HG02885 (cell line): ENCODE data around the gene MON2.
"Not testable (repeated sequence)": the region's sequence is repeated elsewhere in the genome, so short reads cannot be mapped to it uniquely, and the experiment has no call there.

Experiments used
- ATAC-seq: cut with Tn5 transposase; IDR thresholded peaks from one replicate; pipeline ENCODE4 v1.9.1; 2021; ENCODE audit warnings: mild to moderate bottlenecking; ENCODE audit not compliant: unreplicated experiment, poor library complexity

Gene MON2

DNA sequence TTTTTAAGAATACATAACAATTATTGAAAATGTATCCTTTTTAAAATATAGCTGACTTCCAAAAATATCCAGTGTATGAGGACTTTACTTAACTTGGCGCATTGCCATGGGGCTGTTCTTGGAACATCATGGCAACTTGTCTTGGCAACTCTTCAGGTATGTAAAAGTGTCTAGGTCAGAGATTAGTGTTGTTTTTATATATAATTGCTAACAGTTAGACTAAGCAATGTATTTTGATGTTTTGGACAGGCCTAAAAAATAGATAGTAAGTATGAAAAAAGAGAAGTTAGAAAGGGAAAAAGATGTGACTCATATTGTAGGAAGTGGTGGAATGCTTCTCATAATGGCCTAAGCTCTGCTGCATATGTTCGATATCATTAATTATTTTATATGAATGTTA is 70.9 kb downstream of the MON2 start:
- no peak for ATAC-seq

DNA sequence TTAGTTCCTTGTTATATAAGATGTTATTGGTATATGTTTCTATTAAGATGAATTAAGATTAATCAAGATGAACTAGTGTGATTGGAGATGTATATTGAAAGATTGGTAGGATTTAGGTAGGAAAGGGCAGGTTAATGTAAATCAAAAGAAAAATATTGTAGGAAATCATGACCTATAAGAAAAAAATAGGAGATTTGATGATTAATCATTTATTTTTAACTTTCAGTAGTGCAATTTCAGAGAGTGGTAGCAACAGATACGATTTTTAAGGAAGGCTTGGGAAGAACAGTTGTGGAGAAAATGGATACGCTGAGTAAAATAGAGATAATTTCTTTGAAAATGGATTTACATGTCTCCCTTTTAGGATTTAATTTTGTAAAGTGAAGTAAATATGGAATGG is 73.7 kb downstream of the MON2 start:
- ATAC-seq = no peak

- no peak for ATAC-seq
Measured at GRCh38 chr12:62542814-62543213, 76.2 kb downstream of the MON2 start.

- no peak for ATAC-seq
Measured at GRCh38 chr12:62543324-62543723, 76.7 kb downstream of the MON2 start.

DNA sequence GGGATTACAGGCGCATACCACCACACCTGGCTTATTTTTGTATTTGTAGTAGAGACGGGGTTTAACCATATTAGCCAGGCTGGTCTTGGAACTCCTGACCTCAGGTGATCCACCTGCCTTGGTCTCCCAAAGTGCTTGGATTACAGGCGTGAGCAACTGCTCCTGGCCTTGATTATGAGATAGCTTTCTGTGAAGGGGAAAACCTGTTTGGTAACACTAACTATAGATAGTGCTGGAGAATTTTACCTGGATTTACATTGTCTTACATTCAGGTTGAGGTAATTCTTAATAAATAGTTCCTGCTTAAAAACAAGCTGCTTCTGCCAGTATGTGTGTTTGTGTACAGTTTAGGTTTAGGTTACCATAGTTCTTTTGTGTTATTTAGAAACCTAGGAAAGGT is 77.1 kb downstream of the MON2 start:
- no peak for ATAC-seq

DNA sequence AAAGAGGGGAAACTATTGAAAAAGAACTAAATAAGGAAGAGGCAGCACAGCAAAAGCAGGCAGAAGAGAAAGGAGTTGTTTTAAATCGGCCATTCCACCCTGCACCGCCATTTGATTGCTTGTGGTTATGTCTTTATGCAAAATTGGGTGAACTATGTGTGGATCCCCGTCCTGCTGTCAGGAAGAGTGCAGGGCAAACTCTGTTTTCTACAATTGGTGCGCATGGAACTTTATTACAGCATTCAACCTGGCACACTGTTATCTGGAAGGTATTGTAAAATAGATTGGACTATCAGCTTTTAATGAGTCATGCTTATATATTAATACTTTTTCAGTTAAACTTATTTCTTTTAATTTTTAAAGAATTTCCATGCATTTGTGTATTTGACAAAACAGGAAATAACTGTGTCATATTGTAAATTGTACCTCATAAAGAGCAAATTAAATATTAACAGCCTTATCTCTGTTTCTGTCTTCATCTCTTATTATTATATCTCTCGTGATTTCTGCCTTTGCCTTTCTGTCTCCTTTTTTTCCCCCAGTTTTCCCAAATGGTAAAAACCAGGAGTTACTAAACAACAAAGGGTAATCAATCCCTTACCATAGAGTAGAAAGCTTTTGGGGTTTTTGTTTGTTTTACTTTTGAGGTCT is 86.4 kb downstream of the MON2 start:
- ATAC-seq = peak; percentile 45

DNA sequence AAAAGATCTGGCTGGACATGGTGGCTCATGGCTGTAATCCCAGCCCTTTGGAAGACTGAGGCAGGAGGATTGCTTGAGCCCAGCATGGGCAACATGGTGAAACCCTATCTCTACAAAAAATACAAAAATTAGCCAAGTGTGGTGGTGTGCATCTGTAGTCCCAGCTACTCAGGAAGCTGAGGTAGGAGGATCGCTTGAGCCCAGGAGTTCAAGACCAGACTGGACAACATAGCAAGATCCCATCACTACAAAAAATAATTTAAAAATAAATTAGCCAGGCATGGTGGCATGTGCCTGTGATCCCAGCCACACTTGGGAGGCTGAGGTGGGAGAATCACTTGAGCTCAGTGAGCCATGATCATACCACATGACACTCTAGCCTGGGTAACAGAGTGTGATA is 92.7 kb downstream of the MON2 start:
- not testable (repeated sequence) for ATAC-seq

DNA sequence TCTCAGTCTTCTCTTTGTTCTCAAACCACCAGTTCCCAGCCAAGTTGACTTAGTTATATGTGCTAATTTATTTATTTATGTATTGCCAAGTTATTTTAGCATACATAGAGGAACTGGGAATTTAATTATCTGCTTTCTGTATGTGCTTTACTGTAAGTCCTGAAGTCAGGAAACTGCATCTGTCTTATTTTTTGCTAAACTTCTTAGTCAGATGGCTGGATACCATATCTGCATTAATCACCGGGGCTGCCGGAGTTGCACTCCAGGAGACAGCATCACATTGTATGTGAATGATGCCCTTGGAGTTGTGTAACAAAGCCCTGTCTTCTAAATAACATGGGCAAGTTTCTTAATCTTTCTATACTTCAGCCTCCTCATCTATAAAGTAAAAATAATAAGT is 96.2 kb downstream of the MON2 start:
- no peak for ATAC-seq

DNA sequence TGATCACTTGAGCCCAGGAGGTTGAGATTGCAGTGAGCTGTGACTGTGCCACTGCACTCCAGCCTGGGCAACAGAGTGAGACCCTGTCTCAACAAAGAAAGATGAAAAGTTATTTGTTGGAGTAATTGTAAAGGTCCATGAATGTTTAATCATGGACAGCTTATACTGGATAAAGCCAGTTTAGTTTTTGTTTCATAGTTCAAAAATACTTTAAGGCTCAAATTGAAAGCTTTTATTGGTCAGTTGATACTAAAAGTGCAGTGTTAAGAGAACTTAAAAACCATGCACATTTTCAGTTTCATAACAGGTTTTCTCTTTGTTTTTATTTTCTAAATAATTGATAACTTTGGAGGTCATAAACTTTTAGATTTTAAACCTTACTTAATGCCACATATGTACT is 108.4 kb downstream of the MON2 start:
- ATAC-seq = peak; percentile 64

GRCh38 chr12:62576503-62576902 is 109.9 kb downstream of the MON2 start:
- no peak for ATAC-seq

GRCh38 chr12:62578726-62579125 is 112.1 kb downstream of the MON2 start:
- ATAC-seq = no peak

DNA sequence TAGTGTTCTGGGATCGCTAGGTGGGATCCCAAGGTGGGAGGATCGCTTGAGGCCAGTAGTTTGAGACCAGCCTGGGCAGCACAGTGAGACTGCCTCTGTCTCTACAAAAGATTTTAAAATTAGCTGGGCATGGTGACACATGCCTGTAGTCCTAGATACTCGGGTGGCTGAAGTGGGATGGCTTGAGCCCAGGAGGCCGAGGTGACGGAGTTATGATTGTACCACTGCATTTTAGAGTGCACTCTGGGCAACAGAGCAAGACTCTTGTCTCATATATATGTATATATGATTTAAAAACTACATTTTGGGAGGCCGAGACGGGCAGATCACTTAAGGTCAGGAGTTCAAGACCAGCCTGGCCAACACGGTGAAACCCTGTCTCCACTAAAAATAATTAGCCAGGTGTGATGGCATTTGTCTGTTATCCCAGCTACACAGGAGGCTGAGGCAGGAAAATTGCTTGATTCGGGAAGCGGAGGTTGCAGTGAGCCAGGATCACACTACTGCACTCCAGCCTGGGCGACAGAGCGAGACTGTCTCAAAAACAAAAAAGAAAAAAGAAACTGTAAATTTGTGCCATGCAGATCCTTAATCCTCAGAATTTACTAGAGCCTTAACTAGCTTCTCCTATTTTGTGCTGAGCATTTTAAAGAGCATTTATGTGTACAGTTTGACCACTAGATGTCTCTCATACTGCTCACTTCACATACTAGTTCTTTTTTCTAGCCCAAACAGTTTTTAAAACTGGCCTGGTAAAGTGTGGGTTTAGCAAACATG is 114.8 kb downstream of the MON2 start:
- ATAC-seq = peak; percentile 84

DNA sequence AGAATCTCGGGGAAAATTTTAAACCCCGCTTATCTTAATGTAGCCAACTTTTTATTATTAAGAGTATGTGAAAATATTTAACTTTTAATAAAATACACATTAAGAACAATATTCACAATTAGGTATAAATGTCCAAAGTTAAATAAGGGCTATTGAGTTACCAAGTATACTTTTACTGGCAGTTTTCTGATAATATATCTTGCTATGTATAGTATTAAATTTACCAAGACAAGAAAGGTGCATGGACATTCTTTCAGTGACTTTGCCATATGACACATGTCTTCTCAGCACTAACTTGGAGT is 115.4 kb downstream of the MON2 start:
- ATAC-seq = no peak

GRCh38 chr12:62584619-62585018 is 118.0 kb downstream of the MON2 start:
- no peak for ATAC-seq

- ATAC-seq = no peak
Measured at GRCh38 chr12:62586850-62587249, 120.2 kb downstream of the MON2 start.

DNA sequence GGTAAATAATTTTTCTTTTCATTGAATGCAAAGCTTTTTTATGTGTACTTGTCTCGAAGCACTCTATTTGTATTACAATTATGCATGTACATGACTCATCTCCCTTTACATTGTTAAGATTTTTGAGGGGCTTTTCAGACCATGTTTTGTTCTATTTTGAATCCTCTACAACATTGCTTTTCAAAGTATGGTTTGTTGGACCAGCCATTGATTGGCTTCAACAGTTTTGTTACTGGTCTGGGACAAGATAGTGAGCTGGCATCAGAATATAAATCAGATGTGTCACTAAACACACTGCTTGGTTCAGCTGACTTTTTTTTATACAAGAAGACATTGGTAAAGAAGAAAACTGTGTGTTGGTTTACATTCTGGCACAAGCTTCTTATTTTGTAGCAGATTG is 122.3 kb downstream of the MON2 start:
- no peak for ATAC-seq

GRCh38 chr12:62597253-62597652 is 130.6 kb downstream of the MON2 start:
- ATAC-seq = no peak

- ATAC-seq = no peak
Measured at GRCh38 chr12:62598846-62599245, 132.2 kb downstream of the MON2 start.

- ATAC-seq = no peak
Measured at GRCh38 chr12:62599854-62600437, 133.3 kb downstream of the MON2 start.

DNA sequence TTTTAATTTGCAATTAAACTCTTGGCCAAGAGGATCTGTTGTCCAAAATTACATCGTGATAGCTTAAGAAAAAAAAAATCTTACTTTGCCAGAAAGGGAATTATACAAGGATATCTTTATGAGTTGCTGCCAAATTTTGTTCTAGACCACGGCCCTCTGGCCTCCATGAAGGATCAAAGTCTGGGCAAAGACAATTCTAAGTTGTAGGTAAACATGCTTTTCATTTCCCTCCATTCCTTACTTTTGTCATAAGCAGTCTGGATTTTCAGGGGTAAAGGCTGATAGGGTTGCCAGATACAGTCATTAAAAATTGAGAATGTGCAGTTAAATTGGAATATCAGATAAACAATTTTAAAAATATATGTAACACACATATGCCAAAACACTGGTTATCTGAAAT is 135.1 kb downstream of the MON2 start:
- ATAC-seq = no peak

- ATAC-seq = peak; percentile 69
Measured at GRCh38 chr12:62602255-62603060, 135.8 kb downstream of the MON2 start.
